OCI-LY3 (cell line): Measurements from ENCODE around the gene FEZF1.

Experiments
- H2AFZ ChIP-seq: fragments of 200-600, 300-600 bp; shearing (Covaris generic); 2 replicates; pipeline ENCODE4 v1.6.0; 2014; ENCODE audit warnings: antibody characterized with exemption, low read depth, low read length
- H3K27ac ChIP-seq: fragments of 200-600, 300-600 bp; sonication (generic); 2 replicates; pipeline ENCODE4 v1.5.1; 2014; ENCODE audit warnings: mild to moderate bottlenecking, low read length, moderate library complexity, mixed read lengths
- H3K27me3 ChIP-seq: fragments of 200-600, 300-600 bp; sonication (generic); 2 replicates; pipeline ENCODE4 v1.6.1; 2014; ENCODE audit warnings: low read depth, low read length, mixed read lengths
- H3K36me3 ChIP-seq: fragments of 200-600, 300-600 bp; sonication (generic); replicated peaks from 2 replicates; pipeline ENCODE3; 2014; ENCODE audit warnings: low read depth, low read length, mixed read lengths
- H3K4me1 ChIP-seq: fragments of 300-600, 200-600 bp; sonication (generic); 2 replicates; pipeline ENCODE4 v1.6.1; 2014; ENCODE audit warnings: low read length, mixed read lengths
- H3K4me2 ChIP-seq: fragments of 200-600, 300-600 bp; sonication (generic); 2 replicates; pipeline ENCODE4 v1.6.1; 2014; ENCODE audit warnings: low read length, mixed read lengths
- H3K4me3 ChIP-seq: fragments of 300-600, 200-600 bp; sonication (generic); 2 replicates; pipeline ENCODE4 v1.5.1; 2014; ENCODE audit warnings: antibody characterized with exemption, mild to moderate bottlenecking, low read length, moderate library complexity
- H3K79me2 ChIP-seq: fragments of 300-600, 200-600 bp; shearing (Covaris generic); 2 replicates; pipeline ENCODE4 v1.6.1; 2014; ENCODE audit warnings: mild to moderate bottlenecking, low read length, mixed read lengths
- H3K9ac ChIP-seq: fragments of 300-600, 200-600 bp; shearing (Covaris generic); 2 replicates; pipeline ENCODE4 v1.6.0; 2014; ENCODE audit warnings: mild to moderate bottlenecking, low read length, moderate library complexity
- H3K9me3 ChIP-seq: fragments of 200-600, 300-600 bp; shearing (Covaris generic); 2 replicates; pipeline ENCODE4 v1.6.1; 2014; ENCODE audit warnings: low read length, mixed read lengths; ENCODE audit not compliant: insufficient read depth
- H4K20me1 ChIP-seq: fragments of 200-600, 300-600 bp; sonication (generic); 2 replicates; pipeline ENCODE4 v1.6.1; 2016; ENCODE audit warnings: low read length, mixed read lengths; ENCODE audit not compliant: insufficient read depth
- CTCF ChIP-seq: fragments of 200-600, 300-600 bp; sonication (generic); IDR thresholded peaks from 2 replicates; pipeline ENCODE4 v1.5.1; 2014; ENCODE audit warnings: antibody characterized with exemption, low read length, low read depth
- EZH2phosphoT487 ChIP-seq: fragments of 200-600 bp; shearing (Covaris generic); IDR thresholded peaks from 2 replicates; pipeline ENCODE4 v1.6.1; 2018; ENCODE audit warnings: antibody characterized with exemption, mixed run types, low read depth

FEZF1 gene

DNA sequence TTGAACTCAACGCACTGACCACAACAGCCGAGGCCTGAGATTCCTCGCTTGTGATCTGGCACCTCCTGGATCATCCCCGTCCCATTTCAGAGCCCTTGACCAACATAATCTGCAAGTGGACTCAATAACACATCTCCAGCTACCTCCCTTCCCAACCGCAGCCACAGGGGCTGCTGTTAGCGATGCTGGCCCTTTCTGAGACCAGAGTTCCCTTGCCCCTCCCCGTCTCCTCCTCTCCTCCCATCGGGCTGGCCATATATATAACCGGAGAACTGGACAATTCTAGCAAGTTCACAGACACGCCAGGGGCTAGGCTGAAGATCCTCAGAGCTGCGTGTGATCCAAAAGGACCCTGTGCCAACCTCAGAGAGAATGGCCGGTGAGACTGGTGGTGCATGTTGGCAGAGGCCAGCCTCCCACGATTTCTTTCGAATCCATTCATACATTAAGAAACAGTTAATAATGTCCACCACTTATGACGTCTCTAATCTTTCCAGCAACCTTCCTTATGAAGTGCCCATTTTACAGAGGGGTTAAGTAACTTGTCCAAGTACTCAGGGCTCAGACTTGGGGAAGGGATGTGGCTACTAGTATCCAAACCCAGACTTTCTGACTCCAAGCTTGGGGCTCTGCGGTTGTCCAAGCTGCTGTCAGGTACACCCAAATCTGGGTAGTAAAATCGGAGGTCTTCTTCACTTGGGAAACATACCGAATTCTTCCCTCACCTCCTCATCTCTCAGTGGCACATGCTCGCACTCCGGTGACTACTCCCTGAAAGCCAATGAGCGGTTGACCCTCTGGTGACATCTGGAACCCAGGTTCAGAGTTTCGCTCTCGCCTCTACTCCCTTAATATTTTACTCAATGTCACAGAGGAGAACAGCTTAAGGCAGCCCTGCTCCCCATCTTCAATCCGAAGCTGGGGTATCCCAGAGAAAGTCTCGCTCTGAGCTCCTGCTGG, 11.2 kb upstream of the FEZF1 start:
- Histone ChIP-seq H3K27me3 (no peaks in the 10 kb centered on the region), H3K36me3 (no peaks in the 10 kb centered on the region), H3K9me3 (no peaks in the 10 kb centered on the region), H3K4me2 (no peak overlapping the region), H3K27ac (no peak overlapping the region), H3K4me1 (no peaks in the 10 kb centered on the region), H3K9ac (no peak overlapping the region), H3K4me3 (no peak overlapping the region), H4K20me1 (no peaks in the 10 kb centered on the region), H3K79me2 (no peaks in the 10 kb centered on the region), H2AFZ (no peak overlapping the region)
- no peak for TF ChIP-seq EZH2phosphoT487
- no peak for TF ChIP-seq CTCF

- H3K79me2 ChIP-seq, result no peaks in the 10 kb centered on the region
- no peak overlapping the region for H3K9ac ChIP-seq
- H3K36me3 ChIP-seq, result no peaks in the 10 kb centered on the region
- H2AFZ ChIP-seq, result no peak overlapping the region
- H3K4me2 ChIP-seq, result no peak overlapping the region
- H4K20me1 ChIP-seq, result no peaks in the 10 kb centered on the region
- H3K4me3 ChIP-seq, result no peak overlapping the region
- H3K27me3 ChIP-seq, result no peaks in the 10 kb centered on the region
- TF ChIP-seq CTCF (no peak), EZH2phosphoT487 (no peak)
- H3K9me3 ChIP-seq, result no peaks in the 10 kb centered on the region
- H3K27ac ChIP-seq, result no peak overlapping the region
- no peaks in the 10 kb centered on the region for H3K4me1 ChIP-seq
Measured at GRCh38 chr7:122314284-122314683, 9.7 kb upstream of the FEZF1 start.

- Histone ChIP-seq H3K9ac (no peak overlapping the region), H3K4me2 (no peak overlapping the region), H3K27ac (no peak overlapping the region), H4K20me1 (no peaks in the 10 kb centered on the region), H2AFZ (no peak overlapping the region), H3K79me2 (no peaks in the 10 kb centered on the region), H3K4me3 (no peak overlapping the region), H3K4me1 (no peaks in the 10 kb centered on the region), H3K36me3 (no peaks in the 10 kb centered on the region), H3K27me3 (no peaks in the 10 kb centered on the region), H3K9me3 (no peaks in the 10 kb centered on the region)
- TF ChIP-seq EZH2phosphoT487, result no peak
- TF ChIP-seq CTCF, result no peak
Measured at GRCh38 chr7:122312789-122313188, 8.2 kb upstream of the FEZF1 start.

- no peaks in the 10 kb centered on the region for H3K9me3 ChIP-seq
- no peaks in the 10 kb centered on the region for H3K36me3 ChIP-seq
- no peaks in the 10 kb centered on the region for H4K20me1 ChIP-seq
- TF ChIP-seq EZH2phosphoT487 (no peak), CTCF (no peak)
- no peak overlapping the region for H3K4me2 ChIP-seq
- no peaks in the 10 kb centered on the region for H3K79me2 ChIP-seq
- no peak overlapping the region for H3K27ac ChIP-seq
- H3K9ac ChIP-seq, result no peak overlapping the region
- no peak overlapping the region for H2AFZ ChIP-seq
- H3K27me3 ChIP-seq, result no peaks in the 10 kb centered on the region
- no peak overlapping the region for H3K4me3 ChIP-seq
- H3K4me1 ChIP-seq, result no peaks in the 10 kb centered on the region
Measured at GRCh38 chr7:122311734-122312450, 7.3 kb upstream of the FEZF1 start.
